Kidney capillary endothelial cell (primary cell): ENCODE results near the gene FNDC7.
A peak's percentile ranks its signal among the peaks of the same experiment; 100 is the strongest.
"Not testable (repeated sequence)": the region's sequence is repeated elsewhere in the genome, so short reads cannot be mapped to it uniquely, and the experiment has no call there.

Experiments used
- DNase-seq: peaks from one replicate; pipeline ENCODE4 v3.0.0-alpha.2; 2018; ENCODE audit warnings: low spot score

The FNDC7 gene, protein sequence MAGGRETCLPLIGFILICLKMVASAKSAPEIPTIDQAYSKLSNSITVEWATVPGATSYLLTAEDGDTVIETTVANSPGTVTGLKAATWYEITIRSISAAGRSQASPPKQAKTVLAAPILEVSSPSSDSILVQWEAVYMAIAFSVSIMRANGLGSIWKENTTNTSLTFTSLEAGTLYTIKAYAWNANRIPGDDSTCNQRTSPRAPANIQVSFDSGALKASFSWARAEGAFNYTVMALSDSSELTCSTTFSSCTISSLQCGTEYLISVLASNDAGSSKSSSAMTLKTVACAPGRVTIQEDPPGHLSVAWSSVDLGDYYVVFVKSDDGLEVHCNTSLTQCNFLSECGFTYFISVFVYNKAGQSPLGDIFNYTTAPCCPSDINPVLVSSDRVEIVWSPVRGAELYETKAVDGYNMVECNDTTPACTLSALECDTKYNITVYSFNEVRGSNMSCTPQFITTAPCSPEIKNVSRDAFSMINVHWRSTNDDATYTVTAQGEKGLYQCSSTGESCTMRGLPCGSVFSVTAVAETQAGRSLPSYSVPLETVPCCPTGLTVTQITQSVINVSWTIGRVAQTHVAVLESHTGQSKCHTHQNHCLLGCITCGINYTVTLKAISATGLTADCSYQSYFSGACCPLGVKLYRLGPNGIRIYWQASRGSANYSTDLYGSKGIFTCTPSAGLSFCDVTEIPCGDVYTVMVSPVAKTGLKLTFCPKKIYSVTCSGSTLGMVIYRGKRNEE

DNA sequence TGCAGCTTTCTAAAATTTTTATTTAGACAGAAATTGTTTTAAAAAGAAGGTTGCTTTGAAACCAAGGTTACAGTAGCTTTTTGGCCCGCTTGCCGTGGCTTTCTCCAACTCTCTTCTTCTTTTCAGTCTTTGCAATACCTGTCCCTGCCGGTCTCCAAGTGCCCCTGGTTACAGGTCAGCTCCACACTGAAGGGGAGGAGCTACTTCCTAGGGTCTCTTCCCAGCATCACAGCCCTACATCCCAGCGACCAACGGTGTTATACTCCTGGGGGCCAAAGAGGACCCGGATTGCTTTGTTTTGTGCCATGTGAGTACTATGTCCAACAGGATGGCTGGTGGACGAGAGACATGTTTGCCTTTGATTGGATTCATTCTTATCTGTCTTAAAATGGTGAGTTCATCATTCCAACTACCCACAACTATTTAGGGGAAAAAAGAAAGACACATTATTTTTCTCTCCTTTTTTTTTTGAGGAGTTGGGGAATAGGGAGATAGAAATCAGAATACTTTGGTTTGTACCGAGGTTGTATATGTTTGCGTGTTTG, at the start of gene FNDC7:
FNDC7 (plus strand) TSS at position 303 of the 545 bp plus-strand sequence; CDS start at position 329, 26 bp downstream.
- DNase-seq, result no peak

DNA sequence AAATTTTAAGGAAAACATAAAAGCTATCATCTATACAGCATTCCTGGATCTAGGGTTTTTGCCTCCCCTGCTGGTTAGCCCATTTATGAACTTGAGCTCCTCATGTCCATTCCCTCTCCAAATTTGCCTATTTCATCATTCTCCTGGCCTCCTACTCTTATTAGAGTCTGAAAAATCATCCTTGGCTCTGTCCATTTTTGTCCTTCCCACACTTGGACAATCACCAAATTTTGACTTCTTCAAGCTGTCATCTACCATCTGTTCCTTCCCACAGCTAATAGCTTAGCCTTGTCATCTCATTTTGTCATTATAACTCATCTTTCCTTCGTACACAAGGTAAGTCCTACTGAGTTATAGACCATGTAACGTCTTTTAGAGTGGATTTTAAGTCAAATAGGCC, 49.6 kb upstream of the FNDC7 start:
- no peak for DNase-seq

DNA sequence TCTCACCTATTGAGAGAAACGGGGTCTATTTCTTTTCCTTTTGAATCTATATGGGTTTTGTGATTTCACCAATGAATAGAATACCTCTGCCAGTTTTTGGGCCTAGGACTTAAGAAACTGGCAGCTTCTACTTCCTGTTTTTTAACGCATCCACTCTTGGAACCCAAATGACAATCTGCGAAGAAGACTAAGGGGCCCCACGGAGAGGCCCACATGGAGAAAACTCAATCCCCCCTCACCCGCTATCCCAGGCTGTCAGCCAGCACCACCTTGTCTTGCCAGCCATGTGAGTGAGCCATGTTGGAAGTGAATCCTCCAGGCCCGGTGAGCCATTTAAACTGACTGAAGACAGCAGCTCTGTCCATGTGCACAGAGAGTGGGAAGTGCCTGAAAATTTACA, 48.2 kb upstream of the FNDC7 start:
- DNase-seq, result no peak

DNA sequence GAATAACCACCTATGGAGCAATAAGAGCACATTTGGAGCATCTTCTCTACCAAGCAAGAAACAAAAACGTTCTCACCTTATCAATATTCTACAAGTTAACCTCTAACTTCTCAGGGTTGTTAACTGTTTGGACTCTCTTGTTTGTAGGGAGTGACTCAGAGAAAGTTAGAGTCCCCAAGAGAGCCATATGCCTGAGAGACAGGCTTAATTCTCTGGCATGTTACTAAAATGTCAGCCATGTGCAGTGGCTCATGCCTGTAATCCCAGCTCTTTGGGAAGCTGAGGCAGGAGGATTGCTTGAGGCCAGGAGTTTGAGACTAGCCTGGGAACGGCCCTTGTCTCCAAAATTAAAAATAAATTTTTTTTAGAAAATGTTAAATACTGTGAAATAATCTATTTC, 47.6 kb upstream of the FNDC7 start:
- no peak for DNase-seq

DNA sequence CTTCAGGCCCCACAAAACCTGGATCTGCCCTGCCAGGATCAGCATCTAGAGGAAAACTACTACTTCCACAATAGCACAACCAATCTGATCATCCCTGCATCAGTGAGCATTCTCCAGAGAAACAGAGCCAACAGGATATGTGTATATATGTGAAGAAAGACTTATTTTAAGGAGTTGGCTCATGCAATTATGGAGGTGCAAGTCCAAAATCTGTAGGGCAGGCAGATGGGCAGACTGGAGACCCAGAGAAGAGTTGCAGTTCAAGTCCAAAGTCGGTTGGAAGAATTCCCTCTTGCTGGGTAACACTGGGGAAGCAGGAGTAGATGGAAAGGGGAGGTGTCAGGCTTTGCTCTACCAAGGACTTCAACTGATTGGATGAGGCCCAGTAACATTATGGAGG, 46.9 kb upstream of the FNDC7 start:
- DNase-seq, result no peak

DNA sequence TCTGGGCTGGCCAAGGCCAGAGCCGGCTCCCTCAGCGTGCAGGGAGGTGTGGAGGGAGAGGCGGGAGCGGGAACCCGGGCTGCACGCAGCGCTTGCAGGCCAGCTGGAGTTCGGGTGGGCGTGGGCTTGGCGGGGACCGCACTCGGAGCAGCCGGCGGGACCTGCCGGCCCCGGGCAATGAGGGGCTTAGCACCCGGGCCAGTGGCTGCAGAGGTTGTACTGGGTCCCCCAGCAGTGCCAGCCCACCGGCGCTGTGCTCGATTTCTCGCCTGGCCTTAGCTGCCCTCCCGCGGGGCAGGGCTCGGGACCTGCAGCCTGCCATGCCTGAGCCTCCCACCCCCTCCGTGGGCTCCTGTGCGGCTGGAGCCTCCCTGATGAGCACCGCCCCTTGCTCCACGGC, 45.3 kb upstream of the FNDC7 start:
- DNase-seq, result not testable (repeated sequence)

DNA sequence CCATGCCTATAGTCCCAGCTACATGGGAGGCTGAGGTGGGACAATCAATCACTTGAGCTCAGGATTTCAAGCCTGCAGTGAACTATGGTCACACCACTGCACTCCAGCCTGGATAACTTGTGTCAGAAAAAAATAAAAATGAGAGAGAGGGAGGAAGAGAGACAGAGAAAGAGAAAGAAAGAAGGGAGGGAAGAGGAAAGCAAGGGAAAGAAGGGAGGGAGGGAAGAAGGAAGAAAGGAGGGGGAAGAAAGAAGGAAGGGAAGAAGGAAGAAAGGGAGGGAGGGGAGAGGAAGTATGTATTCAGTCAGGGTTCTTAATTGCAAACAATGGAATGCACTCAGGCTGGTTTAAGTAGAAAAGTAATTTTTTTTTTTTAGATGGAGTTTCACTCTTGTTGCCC, 43.9 kb upstream of the FNDC7 start:
- no peak for DNase-seq

DNA sequence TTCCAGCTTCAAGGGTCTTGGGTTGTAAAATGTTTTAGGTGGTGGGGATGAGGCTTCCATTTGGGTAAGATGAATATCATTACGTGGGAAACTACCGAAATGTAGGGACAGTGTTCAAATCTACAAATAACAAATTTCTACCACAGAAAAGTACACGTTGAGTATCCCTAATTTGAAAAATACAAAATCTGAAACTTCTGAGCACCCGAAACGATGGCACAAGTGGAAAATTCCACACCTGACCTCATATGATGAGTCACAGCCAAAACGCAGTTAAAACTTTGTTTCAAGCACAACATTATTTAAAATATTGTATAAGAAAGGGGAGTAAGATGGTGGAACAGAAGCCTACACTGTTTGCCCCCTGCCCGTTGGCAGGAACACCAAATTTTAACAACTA, 43.0 kb upstream of the FNDC7 start:
- no peak for DNase-seq

DNA sequence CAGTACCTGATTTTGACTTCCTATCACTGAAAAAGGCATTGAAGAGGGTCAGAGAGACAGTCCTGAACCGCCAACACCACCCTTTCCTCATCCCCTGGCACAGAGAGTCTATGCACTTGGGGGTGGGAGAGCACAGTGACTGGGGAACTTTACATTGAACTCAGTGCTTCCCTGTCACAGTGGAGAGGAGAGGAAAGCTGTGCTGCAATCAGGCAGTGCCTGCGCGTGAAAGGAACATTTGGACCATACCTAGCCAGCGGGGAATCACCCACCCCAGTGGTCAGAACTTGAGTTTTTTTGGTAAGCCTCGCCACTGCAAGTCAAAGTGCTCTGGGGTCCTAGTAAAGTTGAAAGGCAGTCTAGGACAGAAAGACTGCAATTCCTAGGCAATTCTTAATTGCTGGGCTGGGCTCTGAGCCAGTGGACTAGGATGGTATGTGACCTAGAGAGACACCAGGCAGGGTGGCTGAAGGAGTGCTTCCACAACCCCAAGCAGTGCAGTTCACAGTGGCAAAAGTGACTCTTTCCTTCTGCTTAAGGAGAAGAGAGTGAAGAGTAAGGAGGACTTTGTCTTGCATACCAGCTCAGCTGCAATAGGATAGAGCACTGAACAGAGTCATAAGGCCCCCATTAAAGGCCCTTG, 42.5 kb upstream of the FNDC7 start:
- no peak for DNase-seq

DNA sequence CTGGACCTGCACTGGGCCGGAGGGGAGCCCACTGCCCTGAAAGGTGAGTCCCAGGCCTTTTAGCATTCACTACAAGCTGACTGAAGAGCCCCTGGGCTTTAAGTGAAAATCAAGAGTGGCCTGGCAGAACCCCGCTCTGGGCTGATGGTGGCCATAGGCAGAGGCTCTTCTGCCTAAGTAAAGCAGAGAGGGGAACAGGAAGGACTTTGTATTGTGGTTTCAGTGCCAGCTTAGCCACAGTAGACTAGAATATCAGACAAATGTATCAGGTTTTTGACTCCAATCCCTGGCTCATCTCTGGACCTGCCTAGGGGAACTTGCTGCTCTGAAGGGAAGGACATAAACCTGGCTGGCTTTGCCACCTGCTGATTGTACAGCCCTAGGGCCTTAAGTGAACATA, 41.6 kb upstream of the FNDC7 start:
- no peak for DNase-seq

DNA sequence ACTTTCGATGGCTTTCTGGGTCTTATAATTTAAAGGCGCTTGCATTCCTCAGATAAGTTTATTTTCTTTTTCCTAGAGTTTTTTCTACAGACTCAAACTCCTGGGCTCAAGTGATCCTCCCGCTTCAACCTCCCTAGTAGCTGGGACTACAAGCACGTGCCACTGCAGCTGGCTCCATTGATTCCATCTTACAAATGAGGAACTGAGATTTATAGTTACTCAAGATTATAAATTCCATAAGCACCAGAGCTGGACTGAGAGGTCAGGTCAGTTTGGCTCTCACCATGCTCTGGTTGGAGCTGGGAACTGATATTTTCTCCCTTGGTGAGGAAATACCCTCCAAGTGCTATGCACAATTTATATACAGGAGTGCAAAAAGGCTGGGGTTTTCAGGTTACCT, 34.0 kb upstream of the FNDC7 start:
- no peak for DNase-seq

DNA sequence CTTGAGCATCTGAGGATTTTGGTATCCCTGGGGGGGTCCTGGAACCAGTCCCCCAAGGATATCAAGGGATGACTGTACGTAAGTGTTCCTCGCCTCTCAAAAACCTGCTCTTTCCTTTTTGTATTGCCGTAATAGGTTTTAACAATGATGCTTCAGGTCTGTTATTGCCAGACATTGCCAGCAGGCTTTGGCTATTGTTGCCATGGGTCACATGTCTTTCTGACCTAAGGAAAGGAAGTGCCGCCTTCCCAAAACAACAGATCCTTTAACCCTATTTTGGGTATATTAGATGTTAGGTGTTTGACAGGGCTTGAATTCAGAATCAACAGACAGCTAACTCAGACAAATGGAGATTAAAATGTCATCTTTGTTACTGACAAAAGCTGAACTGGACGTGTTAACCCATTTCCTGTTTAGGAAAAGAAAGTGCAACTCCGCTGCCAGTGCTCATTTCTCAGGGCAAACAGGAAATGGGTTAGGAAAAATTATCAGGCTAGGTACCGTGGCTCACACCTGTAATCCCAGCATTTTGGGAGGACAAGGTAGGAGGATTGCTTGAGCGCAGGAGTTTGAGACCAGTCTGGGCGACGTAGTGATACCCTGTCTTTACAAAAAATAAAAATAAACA, 33.0 kb upstream of the FNDC7 start:
- DNase-seq, result peak; percentile 30

DNA sequence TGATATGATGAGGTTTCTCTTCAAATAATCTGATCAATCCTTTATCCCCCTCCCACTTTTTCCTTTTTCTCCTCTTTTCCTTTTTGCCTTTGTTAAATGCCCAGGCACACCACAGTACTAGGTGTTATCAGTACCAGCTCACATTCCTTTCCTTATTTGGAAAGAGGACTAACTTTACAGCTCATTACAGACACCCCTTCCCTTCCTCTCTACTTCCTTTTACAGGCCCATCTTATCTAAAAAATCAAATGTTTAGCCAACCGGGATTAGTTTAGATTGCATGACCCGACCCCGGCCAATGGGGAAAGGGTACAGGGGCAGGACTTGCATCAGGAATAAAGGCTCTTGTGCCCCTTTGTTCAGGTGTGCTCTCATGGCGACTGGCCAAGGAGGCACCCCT, 31.0 kb upstream of the FNDC7 start:
- DNase-seq, result not testable (repeated sequence)

DNA sequence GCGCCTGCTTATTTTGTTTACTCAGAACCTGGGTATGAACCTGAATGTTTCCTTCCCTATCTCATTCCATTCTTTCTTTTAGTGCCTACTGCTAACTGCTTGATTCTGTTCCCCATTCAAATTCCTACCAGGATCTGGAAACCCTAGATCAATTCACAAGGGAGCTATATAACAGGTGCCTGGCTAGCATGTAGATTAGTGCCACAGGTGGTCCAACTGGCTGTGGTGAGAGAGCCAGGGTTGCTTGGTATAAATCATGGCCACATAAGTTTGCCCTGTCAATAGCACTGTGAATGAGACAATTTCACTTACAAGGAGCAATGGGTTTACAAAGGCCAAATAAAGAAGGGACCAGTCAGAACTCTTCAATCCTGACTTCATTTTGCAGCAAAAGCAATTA, 27.2 kb upstream of the FNDC7 start:
- DNase-seq, result no peak

DNA sequence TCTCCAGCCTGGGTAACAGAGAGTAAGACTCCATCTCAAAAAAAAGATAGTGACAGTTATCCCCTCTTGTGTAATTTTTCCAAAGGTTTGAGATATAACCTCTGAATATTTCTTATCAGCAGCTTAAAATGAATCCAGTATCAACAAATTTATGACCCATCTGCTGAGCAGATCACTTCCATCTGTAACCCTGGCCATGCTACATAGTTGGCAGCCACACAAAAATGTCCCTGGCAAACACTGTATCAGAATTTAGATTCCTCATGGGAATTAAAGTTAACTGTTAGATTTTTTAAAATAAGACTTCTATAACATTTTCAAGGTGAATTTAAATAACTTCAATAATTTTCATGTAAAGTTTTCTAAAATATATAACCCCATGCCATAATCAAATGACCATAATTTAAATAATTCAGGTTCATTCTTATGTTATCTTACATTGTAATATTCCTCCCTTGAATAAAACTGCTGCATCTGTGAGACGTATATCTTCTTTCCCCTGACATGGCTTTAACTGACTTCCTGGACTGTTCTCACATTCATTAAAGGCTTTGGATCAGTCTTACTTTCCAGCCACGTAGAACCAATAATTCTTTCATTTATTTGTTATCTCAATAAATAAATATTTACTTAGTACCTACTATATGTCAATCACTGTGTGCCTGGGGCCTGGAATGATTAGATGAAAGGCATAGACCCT, 25.9 kb upstream of the FNDC7 start:
- no peak for DNase-seq

DNA sequence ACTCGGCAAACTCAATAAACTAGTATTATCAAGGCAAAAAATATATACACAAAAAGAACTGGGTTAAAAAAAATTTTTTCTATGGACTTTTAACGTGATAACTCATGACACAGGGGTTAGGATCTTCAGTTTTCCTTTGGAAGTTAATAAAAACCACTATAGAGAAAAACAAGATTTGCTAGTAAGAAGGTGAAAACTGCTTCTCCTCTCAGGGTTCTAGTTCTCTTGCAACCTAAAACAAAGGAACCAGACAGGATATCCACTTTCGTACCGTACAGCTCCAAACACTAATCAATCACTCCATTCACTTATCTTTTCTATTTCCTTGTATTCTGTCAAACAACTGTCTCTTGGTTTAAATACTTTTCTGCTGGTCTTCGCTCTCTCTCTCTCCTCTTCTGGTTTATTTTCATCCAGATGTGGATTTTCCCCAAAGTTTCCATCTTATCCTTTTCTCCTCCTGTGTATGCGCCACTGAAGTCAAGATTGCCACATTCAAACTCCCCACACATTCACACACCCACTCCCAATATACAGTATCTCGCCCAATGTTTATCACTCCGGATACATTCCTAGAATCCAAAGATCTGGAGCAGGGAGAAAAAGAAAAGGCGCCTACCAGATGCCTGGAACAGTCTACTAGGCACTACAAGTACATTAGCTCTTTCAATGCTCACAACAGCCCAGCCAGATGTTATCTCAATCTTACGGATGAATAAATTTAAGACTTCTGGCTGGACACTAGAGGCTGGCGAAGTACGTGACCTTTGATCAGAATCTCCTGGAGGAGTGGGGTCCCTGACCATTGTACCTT, 21.4 kb upstream of the FNDC7 start:
- DNase-seq, result no peak

DNA sequence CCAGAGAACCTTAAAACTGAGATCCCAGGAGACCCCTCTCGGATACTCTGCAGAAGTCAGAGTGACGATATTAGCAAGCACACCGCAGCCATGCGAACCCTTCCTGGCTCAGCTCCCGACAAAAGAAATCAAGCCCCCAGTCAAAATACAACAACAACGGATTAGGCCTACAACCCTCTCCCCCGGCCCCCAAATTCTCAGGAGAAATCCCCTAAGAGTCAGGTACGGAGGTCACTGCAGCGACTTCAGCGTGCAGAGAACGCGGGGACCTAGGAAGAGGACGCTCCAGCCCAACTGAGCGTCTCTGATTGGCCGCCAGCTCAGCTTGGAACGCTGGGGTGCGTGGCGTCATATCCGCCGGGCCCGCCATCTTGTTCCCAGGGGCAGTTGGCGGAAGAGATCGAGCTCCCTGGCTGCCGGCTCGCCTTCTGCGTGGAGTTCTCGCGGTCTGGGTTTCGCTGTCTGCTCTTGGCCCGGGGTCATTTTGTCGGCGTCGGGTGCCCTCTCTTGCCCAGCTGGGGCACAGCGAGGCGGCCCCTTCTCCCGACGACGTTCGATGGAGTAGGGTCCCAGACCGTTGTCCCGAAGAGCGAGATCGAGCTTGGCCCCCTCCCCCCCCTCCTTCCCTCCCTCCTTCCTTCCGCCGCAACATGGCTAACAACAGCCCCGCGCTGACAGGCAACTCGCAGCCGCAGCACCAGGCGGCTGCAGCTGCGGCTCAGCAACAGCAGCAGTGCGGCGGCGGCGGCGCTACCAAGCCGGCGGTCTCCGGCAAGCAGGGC, 20.6 kb upstream of the FNDC7 start, which contains the start of gene PRPF38B:
PRPF38B (plus strand) TSS at position 369 of the 782 bp plus-strand sequence; CDS start at position 651, 282 bp downstream.
- DNase-seq, result peak; percentile 93

DNA sequence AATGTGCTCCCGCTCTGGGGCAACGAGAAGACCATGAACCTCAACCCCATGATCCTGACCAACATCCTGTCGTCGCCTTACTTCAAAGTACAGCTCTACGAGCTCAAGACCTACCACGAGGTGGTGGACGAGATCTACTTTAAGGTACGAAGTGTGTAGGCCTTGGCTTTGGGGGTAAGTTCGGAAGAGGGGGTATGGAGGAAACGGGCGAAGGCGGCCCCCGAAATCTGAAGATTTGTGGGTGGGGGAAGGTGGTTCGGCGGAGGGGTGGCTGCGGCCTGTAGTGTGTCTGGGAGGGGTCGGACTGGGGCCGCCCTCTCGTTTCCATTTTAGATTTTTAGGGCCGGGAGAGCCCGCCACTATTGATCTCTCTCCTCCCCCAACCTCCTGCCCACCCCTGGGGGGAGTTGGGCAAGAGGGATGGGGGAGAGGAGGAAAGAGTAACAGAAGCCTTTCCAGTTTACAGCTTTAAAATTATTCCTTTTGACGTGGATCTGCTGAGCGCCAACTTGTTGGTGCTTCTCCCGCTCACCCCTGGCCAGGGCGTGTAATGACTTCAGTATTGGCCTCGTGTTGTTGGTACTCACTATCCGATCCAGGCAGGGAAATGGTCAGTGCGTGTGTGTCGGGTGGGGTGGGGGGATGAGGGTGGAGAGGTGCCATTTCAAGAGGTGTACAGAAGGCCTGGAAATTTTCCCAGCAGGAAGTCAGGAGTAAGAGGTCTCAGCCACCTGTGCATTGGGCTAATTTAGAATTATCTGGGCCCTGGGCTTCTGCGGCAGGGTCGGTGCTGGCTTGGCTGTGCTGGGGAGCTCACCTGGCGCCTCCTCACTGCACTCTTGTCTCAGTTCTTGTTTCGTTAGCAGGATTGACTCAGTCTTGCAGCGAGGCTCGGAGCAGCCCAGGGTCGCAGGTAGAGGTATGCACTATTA, 19.7 kb upstream of the FNDC7 start:
- DNase-seq, result peak; percentile 67

DNA sequence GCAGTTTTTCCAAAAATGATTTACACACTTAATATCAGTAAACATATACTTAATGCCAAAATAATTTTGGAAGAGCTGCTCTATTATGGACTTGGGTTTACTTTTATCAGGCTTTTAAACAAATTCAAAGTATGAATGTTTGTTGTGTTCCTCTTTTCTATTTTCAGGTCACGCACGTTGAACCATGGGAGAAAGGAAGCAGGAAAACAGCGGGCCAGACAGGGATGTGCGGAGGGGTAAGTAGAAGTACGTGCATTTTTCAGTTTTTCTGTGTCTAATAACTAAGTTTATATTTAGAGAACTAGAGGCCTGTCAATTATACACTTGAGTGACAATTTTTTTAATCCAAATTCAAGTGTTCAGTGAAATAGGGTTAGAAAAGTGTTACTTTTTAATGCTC, 17.2 kb upstream of the FNDC7 start:
- DNase-seq, result no peak
